NT2/D1 (cell line): ENCODE data around the gene LDLRAD3.

Experiments
- SUZ12 ChIP-seq: IDR thresholded peaks from 2 replicates; pipeline ENCODE4 v1.6.1; 2011; ENCODE audit not compliant: insufficient read length, insufficient read depth; ENCODE audit errors: extremely low read depth
- YY1 ChIP-seq: IDR thresholded peaks from 2 replicates; pipeline ENCODE4 v1.6.1; 2011; ENCODE audit not compliant: insufficient read length, insufficient read depth
- ZNF274 ChIP-seq: IDR thresholded peaks from 2 replicates; pipeline ENCODE4 v1.6.1; 2011; ENCODE audit warnings: mild to moderate bottlenecking, low read depth, low read length

- TF ChIP-seq SUZ12, result no peak
- TF ChIP-seq ZNF274, result no peak
- no peak for TF ChIP-seq YY1
Measured at GRCh38 chr11:36038541-36038940, 94.7 kb downstream of the LDLRAD3 start.
